Neural cell (in vitro differentiated cells): ENCODE data around the gene GNPTAB. TPM values are rescaled to one million over a fixed set of nuclear protein-coding genes. Genes with fewer than 3 reads are reported as not detected.

Experiments used
- H2AFZ ChIP-seq: fragments of 200-600, 300-800 bp; sonication (generic), shearing (Covaris generic); 2 replicates; pipeline ENCODE4 v1.6.0; 2014; ENCODE audit warnings: low read depth, mild to moderate bottlenecking, antibody characterized with exemption, low read length, moderate library complexity
- H3F3A ChIP-seq: fragments of 200-600 bp; shearing (Covaris generic); 2 replicates; pipeline ENCODE4 v1.6.1; 2016; ENCODE audit warnings: mild to moderate bottlenecking, moderate library complexity, mixed read lengths, antibody characterized with exemption, low read length; ENCODE audit not compliant: insufficient read depth, poor library complexity, severe bottlenecking
- H3K27ac ChIP-seq: fragments of 200-600, 300-800 bp; sonication (generic), shearing (Covaris generic); 2 replicates; pipeline ENCODE4 v1.5.1; 2014; ENCODE audit warnings: mild to moderate bottlenecking, low read length, moderate library complexity
- H3K27me3 ChIP-seq: fragments of 300-800, 200-600 bp; sonication (generic), shearing (Covaris generic); 2 replicates; pipeline ENCODE4 v1.6.0; 2014; ENCODE audit warnings: mild to moderate bottlenecking, low read depth, low read length, moderate library complexity; ENCODE audit not compliant: insufficient read depth
- H3K36me3 ChIP-seq: fragments of 300-800, 200-600 bp; sonication (generic), shearing (Covaris generic); 2 replicates; pipeline ENCODE4 v1.5.1; 2014; ENCODE audit warnings: mild to moderate bottlenecking, antibody characterized with exemption, low read length, moderate library complexity; ENCODE audit not compliant: insufficient read depth
- H3K4me2 ChIP-seq: fragments of 300-800, 200-600 bp; sonication (generic), shearing (Covaris generic); 2 replicates; pipeline ENCODE4 v1.6.0; 2014; ENCODE audit warnings: mild to moderate bottlenecking, low read length
- H3K4me3 ChIP-seq: fragments of 300-800, 200-600 bp; sonication (generic), shearing (Covaris generic); 2 replicates; pipeline ENCODE4 v1.5.1; 2014; ENCODE audit warnings: mild to moderate bottlenecking, low read length, moderate library complexity
- H3K79me2 ChIP-seq: fragments of 200-600 bp; shearing (Covaris generic); replicated peaks from 2 replicates; pipeline ENCODE4 v1.6.0; 2014; ENCODE audit warnings: mild to moderate bottlenecking, low read length, moderate library complexity; ENCODE audit not compliant: insufficient read depth
- H3K9ac ChIP-seq: fragments of 300-800, 200-600 bp; sonication (generic), shearing (Covaris generic); 2 replicates; pipeline ENCODE4 v1.6.1; 2016; ENCODE audit warnings: mild to moderate bottlenecking, low read length, mixed read lengths
- H3K9me2 ChIP-seq: fragments of 200-600 bp; shearing (Covaris generic); 2 replicates; pipeline ENCODE4 v1.6.1; 2016; ENCODE audit warnings: mild to moderate bottlenecking, low read length, mixed read lengths; ENCODE audit not compliant: insufficient read depth
- H3K9me3 ChIP-seq: fragments of 200-600, 300-800 bp; sonication (generic), shearing (Covaris generic); 2 replicates; pipeline ENCODE4 v1.6.1; 2016; ENCODE audit warnings: mild to moderate bottlenecking, mixed run types, low read length, moderate library complexity, mixed read lengths
- H4K20me1 ChIP-seq: fragments of 200-600 bp; shearing (Covaris generic); 2 replicates; pipeline ENCODE4 v1.6.1; 2016; ENCODE audit warnings: mild to moderate bottlenecking, mixed run types; ENCODE audit not compliant: insufficient read depth
- EP300 ChIP-seq: fragments of 450-650 bp; conservative IDR thresholded peaks from 2 replicates; pipeline ENCODE4 v1.6.1; 2014; ENCODE audit warnings: antibody characterized with exemption, mild to moderate bottlenecking, moderate library complexity; ENCODE audit not compliant: poor library complexity, severe bottlenecking
- EZH2 ChIP-seq: fragments of 200-600, 300-800 bp; shearing (Covaris generic), sonication (generic); IDR thresholded peaks from 2 replicates; pipeline ENCODE4 v1.6.1; 2014; ENCODE audit warnings: antibody characterized with exemption, low read length, borderline replicate concordance, mild to moderate bottlenecking; ENCODE audit not compliant: insufficient read depth, poor library complexity, severe bottlenecking
- MXI1 ChIP-seq: fragments of 450-650 bp; conservative IDR thresholded peaks from 2 replicates; pipeline ENCODE4 v1.6.1; 2014; ENCODE audit warnings: antibody characterized with exemption, mild to moderate bottlenecking; ENCODE audit not compliant: poor library complexity, severe bottlenecking
- POLR2AphosphoS5 ChIP-seq: IDR thresholded peaks from 2 replicates; pipeline ENCODE4 v1.6.1; 2012
- RAD21 ChIP-seq: fragments of 450-650 bp; conservative IDR thresholded peaks from 2 replicates; pipeline ENCODE4 v1.6.1; 2014; ENCODE audit warnings: antibody characterized with exemption, mild to moderate bottlenecking, moderate library complexity
- SMC3 ChIP-seq: fragments of 450-650 bp; conservative IDR thresholded peaks from 2 replicates; pipeline ENCODE4 v1.6.1; 2014; ENCODE audit warnings: antibody characterized with exemption, mild to moderate bottlenecking, moderate library complexity; ENCODE audit not compliant: poor library complexity
- TAF1 ChIP-seq: IDR thresholded peaks from 2 replicates; pipeline ENCODE4 v1.6.1; 2012; ENCODE audit warnings: low read depth
- polyA plus RNA-seq: library from polyadenylated mRNA; depleted of rRNA; stranded (reverse); fragments of >200 nt; gene quantifications from 2 replicates; pipeline ENCODE4 v1.2.3, GENCODE V29; 2014
- TF ChIP-seq, protein P1 (sequence below): fragments of 450-650 bp; IDR thresholded peaks from 2 replicates; pipeline ENCODE4 v1.5.1; 2014; ENCODE audit warnings: antibody characterized with exemption, mild to moderate bottlenecking, moderate library complexity; ENCODE audit not compliant: poor library complexity, severe bottlenecking
- TF ChIP-seq, protein P2 (sequence below): IDR thresholded peaks from 2 replicates; pipeline ENCODE4 v1.6.1; 2012; ENCODE audit warnings: borderline replicate concordance

GNPTAB gene
- polyA plus RNA-seq, 1 donor from 2014 or later, result 80.0 TPM

DNA sequence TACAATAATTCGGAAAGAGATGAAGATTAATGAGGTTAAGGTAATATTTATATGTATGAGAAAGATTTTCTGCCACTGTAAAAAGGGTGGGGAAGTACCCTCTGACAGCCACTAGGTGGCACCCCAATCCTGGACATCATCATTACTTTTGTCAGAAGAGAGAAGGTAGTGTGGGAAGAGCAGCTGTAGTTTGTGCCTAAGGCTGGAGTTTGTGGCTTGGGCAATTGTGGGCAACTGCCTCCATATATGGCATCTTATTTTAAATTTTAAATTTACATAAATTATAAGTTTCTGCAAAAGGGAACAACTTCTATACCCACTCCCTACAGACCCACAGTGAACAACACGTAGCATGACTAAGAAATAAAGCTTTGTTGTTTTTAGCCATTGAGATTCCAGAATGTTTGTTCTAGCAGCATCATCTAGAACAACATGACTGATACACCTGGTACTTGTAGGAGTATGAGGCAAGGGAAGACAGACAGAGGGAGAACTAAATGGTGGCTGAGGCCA is 57.1 kb downstream of the GNPTAB start:
- peaks cover 2% of the 10 kb centered on the region for H3K36me3 ChIP-seq
- H3F3A ChIP-seq, result no peaks in the 10 kb centered on the region
- H3K9ac ChIP-seq, result no peak overlapping the region
- no peaks in the 10 kb centered on the region for H4K20me1 ChIP-seq
- TF ChIP-seq MXI1, result no peak
- TF ChIP-seq, protein P1, sequence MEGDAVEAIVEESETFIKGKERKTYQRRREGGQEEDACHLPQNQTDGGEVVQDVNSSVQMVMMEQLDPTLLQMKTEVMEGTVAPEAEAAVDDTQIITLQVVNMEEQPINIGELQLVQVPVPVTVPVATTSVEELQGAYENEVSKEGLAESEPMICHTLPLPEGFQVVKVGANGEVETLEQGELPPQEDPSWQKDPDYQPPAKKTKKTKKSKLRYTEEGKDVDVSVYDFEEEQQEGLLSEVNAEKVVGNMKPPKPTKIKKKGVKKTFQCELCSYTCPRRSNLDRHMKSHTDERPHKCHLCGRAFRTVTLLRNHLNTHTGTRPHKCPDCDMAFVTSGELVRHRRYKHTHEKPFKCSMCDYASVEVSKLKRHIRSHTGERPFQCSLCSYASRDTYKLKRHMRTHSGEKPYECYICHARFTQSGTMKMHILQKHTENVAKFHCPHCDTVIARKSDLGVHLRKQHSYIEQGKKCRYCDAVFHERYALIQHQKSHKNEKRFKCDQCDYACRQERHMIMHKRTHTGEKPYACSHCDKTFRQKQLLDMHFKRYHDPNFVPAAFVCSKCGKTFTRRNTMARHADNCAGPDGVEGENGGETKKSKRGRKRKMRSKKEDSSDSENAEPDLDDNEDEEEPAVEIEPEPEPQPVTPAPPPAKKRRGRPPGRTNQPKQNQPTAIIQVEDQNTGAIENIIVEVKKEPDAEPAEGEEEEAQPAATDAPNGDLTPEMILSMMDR, result peak; percentile 87
- peak; percentile 84 for TF ChIP-seq SMC3
- peak; percentile 85 for TF ChIP-seq RAD21
- H3K4me2 ChIP-seq, result no peak overlapping the region
- no peaks in the 10 kb centered on the region for H3K79me2 ChIP-seq
- no peaks in the 10 kb centered on the region for H3K9me2 ChIP-seq
- no peak overlapping the region for H3K27ac ChIP-seq
- no peaks in the 10 kb centered on the region for H3K9me3 ChIP-seq
- H3K4me3 ChIP-seq, result no peak overlapping the region
- no peaks in the 10 kb centered on the region for H3K27me3 ChIP-seq
- H2AFZ ChIP-seq, result no peak overlapping the region

DNA sequence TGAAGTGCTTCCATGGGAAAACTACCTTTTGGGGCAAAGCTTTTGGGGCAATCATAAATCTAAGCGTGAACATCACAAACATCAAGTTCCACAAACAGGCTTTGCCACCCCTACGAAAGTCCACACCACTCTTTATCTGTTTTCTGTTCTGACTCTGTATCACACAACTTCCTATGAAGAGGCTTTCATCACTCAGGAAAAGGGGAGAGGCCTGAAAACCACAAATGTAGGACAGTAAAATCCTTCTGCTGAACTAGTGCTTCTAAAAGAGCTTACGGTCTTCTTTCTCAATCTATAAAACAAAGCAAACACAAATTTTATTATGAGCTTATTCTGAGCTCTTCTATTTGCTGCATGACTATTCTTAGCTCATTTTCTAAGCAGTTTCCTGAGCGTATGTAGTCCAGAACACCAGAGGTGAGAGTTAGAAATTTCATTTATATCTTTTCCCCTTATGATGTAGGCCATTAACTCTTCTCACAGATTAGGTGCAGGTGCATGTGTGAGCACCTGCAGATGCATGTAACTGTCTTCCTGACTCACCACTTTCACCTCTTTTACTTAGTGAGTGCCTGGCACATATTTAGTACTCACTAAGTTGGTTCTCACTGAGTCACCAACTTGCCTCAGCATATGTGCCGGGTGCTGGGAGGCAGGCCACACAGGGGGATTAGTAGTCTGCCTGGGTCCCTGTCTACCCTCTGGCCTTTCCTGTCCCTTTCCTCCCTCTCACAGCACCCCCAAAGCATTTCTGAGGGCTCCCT is 58.6 kb downstream of the GNPTAB start:
- Histone ChIP-seq H3K9me3 (no peaks in the 10 kb centered on the region), H3K27me3 (no peaks in the 10 kb centered on the region), H4K20me1 (no peaks in the 10 kb centered on the region), H3K79me2 (no peaks in the 10 kb centered on the region), H3K9me2 (no peaks in the 10 kb centered on the region), H3K9ac (no peak overlapping the region), H3F3A (no peaks in the 10 kb centered on the region), H2AFZ (no peak overlapping the region), H3K4me2 (no peak overlapping the region), H3K27ac (no peak overlapping the region), H3K36me3 (peaks cover 3% of the 10 kb centered on the region), H3K4me3 (no peak overlapping the region)
- TF ChIP-seq TAF1 (no peak), RAD21 (no peak), SMC3 (no peak), EP300 (no peak), MXI1 (no peak), POLR2AphosphoS5 (no peak), EZH2 (no peak)
- TF ChIP-seq, protein P1, result no peak
- TF ChIP-seq, protein P2, sequence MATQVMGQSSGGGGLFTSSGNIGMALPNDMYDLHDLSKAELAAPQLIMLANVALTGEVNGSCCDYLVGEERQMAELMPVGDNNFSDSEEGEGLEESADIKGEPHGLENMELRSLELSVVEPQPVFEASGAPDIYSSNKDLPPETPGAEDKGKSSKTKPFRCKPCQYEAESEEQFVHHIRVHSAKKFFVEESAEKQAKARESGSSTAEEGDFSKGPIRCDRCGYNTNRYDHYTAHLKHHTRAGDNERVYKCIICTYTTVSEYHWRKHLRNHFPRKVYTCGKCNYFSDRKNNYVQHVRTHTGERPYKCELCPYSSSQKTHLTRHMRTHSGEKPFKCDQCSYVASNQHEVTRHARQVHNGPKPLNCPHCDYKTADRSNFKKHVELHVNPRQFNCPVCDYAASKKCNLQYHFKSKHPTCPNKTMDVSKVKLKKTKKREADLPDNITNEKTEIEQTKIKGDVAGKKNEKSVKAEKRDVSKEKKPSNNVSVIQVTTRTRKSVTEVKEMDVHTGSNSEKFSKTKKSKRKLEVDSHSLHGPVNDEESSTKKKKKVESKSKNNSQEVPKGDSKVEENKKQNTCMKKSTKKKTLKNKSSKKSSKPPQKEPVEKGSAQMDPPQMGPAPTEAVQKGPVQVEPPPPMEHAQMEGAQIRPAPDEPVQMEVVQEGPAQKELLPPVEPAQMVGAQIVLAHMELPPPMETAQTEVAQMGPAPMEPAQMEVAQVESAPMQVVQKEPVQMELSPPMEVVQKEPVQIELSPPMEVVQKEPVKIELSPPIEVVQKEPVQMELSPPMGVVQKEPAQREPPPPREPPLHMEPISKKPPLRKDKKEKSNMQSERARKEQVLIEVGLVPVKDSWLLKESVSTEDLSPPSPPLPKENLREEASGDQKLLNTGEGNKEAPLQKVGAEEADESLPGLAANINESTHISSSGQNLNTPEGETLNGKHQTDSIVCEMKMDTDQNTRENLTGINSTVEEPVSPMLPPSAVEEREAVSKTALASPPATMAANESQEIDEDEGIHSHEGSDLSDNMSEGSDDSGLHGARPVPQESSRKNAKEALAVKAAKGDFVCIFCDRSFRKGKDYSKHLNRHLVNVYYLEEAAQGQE, result no peak
